ENCODE measurements around the gene SUGCT.

SUGCT gene

DNA sequence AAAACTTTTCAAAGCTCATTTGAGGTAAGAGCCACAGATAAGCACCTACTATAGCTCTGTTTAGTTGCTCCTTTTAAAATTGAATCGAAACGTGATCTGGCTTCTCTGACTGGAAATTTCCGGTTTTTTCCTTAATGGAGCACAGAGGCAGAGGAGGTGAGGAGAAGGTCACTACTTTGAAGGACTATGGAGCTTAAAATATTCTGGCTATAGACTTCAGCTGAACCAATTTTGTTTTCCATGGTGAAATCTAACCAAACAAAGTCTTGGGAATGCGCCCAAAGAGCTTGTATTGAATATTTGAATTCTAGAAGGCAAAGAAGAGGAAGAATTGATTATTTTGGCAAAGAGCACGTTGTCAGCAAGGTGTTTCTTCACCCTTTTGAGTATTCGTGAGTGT, 711.1 kb downstream of the SUGCT start:
- DNase-seq, result no peak

DNA sequence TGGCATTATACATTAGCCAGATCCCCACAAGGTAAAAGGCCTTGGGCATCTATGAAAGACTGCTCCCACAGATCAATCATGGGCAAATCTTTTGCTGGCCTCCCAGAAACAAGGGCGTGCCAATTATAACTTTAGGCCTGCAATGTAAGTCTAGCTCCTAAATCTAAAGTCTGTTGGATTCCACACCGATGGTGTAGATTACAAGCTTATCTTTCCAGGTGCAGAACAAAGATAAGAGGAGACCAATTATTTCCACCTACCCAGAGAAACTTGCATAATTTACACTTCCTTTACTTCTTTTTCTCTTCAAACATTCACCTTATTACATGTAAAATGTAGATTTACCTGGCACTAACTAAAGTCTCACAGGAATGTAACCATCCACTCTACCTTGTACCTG, 713.1 kb downstream of the SUGCT start:
- no peak for DNase-seq

DNA sequence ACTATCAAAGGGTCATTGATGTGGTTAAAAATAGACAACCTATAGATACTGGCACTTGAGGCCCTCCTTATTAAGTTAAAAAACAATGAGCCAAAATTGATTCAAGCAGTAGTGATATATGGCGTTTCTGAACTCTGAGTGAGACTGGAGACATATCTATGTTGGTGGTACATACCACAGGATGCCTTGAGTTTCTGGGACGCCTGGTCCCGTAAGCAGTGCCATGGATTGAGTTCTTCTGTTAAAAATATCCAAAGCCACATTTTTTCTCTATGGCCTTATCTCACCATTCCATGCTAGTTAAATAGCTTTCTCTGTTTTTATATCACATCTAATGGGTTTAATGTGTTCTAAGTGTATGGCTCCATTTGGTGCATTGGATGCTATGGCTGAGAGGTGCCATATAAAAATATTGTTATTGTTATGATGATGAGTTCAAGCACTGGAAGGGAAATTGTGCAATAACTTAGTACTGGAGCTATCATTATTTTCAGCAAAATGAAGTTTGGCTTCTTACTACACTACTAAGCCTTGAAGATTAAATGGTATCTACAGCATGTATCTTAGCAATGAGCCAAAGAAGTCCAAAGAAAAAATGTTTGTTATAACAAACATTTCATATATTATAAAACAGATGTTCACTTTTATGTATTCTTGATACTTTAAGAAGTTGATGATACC, 713.9 kb downstream of the SUGCT start:
- no peak for DNase-seq

DNA sequence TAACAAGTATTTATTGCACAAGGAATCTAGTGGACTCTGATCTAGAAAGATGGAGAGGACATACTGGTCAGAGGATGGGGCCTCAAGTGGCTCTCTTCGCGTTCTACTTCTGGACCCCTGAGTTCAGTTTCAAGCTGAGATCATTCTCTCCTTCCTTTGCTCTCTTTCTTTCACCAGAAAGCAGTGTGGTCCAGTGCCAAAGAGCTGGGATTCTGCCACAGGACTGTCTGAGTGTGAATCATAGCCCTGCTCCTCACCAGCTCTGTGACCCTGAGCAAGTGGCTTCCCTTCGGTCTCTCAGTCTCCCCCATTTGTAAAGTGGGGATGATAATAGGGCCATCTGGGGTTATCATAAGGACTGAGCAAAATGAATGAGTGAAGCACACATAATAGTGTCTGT, 715.2 kb downstream of the SUGCT start:
- no peak for DNase-seq

DNA sequence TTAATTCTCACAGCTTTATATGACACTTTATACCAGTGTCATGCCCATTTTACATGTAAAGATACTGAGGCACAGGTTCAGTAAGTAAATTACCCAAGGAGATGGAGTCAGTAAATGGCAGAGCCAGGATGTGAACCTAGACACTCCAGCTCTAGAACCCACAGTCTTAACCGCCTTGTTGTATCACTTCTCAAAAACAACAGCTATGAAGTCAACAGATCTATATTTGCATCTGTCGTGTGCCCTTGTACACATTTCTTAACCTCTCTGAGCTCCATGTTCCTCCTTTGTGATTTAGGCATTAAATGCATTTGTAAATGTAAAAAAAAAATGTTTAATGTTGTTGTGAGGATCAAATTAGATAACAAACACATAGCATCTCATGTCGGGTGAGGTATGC, 716.2 kb downstream of the SUGCT start:
- no peak for DNase-seq

DNA sequence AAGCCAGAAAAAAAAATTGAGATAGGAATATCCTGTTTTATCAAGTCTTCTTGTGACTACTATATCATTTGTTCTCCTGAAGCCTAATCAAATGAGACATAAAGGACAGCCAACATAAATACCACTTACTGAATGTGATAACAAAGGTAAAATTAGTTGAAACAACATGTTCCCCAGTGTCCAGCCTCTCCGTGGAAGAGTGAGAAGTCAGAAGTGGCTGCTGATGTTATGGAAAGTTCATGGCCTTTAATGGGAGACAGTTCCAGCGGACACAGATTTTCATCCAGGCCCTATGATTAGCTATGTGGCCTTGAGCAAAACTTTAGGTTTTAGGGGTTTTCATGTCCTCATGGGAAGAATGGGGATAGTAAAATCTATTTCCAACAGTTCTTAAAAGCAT, 724.3 kb downstream of the SUGCT start:
- DNase-seq, result no peak

DNA sequence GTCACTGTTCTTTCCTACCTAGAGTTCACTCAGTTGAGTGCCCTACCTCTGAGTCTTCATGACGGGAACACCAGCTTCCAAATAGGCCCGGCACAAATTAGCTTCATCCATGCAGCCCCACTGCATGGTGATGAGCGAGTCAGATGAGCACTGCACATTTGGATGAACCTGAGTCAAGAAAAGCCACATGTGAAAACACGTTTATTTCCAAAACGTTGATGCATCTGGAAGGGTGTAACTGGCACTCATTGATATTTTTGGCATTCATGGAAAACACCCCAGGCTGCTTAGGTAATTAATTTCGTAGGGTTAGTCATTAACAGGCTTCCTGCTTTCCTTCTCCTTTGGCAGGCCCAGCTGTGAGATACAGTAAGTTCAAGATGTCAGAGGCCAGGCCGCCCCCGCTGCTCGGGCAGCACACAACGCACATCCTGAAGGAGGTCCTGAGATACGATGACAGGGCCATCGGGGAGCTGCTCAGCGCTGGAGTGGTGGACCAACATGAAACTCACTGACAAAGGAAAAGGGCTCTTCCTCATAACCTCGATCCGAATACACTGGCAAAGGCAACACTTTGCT, 725.2 kb downstream of the SUGCT start:
- DNase-seq, result no peak

DNA sequence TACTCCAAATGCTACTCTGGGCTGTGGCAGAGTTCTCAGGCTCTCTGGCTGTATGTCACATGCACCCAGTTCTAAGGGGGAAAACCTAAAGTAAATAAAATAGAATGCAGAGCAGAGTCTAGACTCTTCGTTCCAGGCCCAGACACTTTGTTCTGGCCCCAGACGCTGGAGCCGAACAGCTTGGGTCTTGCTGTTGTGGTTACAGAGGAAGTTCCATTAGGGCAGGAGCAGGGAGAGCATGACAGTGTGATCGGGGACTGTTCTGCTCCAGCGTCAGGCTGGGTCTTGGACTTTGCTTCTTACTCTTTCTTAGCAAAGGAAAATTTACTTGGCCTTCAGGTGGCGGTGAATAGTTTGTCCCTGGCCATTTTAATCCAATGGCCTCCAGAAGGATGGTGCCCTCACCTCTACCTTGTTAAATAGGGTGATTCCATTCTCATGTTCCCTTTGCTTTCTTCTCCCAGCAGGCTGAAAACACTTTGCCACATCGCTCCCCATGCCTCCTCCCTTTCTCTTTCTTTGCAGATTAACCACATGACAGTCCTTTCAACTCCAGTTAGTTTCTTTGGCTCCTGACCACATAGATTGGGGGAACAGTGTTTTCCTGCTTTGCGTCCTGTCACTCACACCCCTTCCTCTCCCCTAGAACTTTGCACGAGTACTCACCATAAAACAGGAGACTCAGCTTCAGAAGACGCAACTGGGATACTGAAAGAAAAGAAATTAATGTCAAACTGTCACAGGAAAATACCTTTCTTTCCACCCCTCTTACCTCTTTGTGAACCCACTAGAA, 730.8 kb downstream of the SUGCT start:
- DNase-seq, result no peak

DNA sequence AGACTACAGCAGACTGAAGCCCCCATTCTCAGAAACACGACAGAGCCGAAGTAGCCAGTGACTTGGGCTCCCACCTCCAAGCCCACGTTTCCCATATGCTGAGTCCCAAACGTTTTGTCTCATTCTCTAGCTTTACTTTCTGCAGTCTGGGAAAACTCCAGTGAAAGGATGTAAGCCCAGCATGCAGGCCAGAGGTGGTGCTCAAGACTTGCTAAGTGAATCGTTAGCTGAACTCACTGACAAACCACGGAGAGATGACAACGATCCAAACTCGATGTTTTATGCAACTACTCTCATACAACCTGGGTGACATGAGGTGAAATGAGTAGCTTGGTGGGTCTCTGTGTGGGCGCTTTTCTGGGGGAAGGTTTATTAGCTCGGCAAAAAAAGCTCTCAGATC, 731.8 kb downstream of the SUGCT start:
- no peak for DNase-seq

DNA sequence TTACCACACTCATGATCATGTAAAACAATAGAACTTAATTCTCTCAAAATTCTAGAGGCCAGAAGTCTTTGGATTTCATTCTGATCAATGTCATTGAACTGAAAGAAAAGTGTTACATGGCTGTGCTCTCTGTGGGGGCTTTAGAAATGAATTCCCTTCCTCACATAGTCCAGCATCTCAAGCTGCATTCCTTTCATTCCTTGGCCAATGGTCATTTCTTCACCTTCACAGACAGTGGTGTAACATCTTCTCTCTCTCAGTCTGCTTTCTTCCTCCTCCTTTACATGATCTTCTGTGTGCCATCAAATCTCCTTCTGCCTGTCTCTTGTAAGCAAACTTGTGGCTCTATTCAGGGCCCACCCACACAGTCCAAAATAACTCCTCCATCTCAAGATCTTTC, 735.3 kb downstream of the SUGCT start:
- no peak for DNase-seq

DNA sequence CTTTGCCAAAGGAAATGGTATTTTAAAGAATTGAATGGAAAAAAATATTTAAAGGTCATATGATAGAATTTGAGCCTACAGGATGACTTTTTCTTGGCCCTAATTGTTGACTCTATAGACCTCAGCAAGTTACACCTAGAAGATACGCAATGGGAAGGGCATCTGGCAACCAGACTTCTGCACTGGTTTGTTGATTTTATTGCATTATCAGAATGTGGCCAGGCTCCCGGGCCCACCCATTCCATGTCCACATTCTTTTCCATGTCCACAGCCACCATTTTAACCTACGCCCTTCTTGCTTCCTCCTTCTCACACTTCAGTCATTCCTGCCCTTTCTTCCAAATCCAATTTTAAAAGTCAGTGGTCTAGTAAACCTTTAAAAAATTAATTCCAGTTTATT, 738.4 kb downstream of the SUGCT start:
- DNase-seq, result no peak

DNA sequence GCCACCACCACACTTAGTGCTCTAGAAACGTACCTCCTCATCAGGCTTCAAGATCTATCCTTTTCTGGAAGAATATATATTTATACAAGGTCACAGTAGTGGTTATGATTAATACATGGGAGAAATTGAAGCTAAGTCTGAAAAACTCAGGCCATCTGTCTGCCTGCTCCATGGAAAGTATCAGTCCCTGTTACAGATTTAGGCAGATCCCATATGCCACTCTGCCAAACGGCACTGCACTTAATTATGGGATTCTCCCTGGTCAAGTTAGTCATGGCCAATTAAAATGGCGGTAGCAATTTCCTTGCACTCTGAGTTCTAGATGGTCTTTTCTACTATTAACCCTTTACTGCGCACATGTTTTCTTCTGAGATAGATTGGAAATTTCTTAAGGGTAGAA, 740.0 kb downstream of the SUGCT start:
- no peak for DNase-seq

DNA sequence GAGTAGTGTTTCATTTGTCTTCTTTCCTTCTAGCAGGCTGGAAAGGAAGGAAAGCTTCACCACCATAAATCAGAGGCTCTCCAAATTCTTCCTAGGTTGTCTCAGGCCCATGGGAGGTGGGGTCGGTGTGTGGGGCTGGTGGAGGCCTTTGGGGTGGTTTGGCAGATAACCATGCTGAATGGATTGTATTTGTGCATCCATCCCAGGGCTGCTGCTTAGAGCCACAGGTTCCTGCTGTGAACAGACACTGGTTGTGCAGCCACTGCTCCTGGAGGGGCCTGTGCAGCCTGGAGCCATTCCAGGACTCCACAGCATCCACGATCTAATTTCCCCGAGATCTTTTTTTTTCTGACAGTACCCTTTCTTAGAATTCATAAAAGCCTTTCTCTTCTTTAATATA, 741.8 kb downstream of the SUGCT start:
- no peak for DNase-seq

DNA sequence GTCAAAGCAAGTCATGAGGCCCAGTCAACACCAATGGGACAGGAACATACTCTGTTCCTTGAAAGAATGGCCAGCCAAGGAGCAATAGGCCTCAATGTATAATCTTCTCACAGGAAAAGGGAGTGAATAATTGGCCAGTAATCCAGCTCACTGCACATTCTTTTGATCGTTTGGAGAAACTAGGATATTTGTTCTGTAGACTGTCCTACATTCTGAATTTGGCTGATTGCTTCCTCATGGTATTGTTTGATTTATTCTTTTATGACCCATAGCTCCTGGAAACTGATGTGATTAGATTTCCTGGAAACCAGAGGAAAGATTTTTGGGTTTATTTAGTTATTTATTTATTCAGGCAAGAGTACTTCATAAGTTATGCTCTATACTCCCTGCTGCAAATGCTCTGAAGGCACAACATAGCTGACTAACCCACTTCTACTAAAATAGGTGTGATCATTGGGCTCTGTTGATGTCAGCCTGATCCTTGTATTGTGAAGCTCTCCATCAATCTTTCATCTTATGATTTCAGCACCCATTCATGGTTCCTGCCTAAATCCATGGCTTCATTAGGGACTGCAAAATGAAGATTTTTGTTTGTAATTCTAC, 745.2 kb downstream of the SUGCT start:
- no peak for DNase-seq

DNA sequence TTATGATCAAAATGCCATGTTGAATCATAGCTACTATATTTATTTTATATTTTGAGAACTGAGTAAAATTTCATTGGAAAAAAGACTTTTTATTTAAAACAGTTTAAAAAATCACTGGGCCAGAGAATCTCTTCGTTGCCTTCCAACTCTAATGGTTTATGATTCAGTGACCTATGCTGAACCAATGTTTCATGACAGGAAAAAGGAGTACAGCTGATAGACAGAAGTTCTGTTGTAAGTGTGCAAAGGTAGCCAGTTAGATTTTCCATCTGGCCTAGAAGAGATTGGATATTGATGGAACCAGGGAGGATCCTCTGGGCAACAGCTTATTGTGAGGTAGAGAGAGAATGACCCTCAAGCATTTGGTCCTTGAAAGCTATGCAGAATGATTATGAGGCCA, 745.8 kb downstream of the SUGCT start:
- DNase-seq, result no peak

DNA sequence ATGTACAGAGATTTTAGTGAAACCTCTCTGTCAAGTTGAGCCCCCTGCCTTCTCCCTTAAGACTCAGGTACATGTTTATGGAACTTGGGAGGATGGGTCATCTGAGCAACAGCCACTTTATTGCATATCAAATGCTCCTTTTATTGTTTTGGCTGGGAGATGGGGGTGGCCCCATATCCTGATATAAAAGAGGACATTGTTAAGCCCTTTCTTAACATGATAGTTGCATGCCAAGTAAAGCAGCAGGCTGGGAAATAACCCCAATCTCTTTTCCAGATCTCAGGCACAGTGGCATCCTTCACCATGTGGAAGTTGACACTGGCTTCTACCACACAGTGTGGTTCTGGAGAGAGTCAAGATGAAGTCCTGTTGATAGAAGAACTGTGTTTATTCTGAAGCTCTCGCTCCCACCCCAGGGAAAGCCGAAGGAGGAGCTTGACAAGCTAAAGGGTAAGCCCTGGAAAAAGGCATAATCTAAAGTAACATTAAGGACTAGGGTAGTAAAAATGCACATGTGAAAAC, 746.7 kb downstream of the SUGCT start:
- DNase-seq, result no peak

DNA sequence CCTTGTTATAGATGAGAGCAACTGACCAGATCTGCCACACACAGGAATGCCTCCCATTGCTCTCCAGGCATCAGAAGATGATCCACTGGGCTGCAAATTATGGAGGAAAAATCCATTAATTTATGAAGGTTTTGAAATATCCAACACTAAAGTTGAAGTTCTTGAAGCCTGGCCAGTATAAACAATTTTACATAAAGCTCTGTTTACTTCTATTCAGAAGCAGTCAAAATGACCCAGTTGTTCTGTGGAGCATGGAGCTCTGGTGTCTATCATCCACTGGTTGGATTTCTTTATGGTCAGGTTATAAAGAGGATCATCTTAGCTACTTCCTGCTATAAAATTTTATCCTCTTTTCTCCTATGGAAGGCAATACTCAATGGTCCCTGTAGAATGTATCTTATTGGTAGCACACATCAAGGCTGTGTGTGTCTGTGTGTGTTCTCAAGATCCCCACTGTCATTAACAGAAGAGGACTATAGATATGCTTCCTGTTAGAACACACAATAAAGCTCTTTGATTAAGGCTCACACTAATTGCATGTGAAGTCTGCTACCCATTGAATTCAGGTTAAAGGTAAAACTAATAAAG, 747.4 kb downstream of the SUGCT start:
- DNase-seq, result no peak

DNA sequence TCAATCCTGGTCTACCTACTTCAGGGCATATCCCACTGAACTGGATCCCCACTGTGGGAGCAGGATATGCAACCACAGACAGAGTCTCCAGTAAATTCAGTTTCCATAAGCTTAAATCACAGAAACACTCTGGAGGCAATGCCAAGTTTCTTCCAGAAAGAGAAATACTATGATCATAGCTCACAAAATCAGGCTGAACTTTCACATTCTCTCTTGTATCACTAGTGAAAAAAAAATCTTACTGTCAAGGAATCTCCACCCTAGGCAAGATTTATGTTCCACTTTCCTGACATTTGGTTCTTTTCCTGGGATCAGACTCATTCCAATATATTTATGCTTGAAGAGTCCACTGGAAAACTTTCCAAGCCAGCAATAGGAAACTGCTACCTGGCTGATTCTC, 749.0 kb downstream of the SUGCT start:
- no peak for DNase-seq

DNA sequence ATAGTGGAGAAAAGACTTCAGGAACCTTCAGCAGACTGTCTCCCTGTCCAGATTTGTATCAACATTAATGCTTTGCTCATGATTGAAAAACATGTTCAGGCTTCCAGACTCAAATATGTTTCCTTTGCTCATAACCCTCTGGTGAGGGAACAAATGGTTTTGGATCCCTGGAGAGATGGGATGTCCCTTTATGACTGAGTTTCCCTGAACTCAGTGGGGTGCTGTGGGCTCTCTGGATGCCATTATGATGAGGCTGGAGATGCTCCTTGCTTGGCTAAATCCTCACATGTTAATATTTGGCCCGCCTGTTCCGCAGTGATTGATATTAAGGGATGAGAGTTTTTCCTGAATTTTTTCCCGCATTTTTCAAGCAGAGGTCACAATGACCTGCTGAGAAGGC, 749.4 kb downstream of the SUGCT start:
- DNase-seq, result no peak

DNA sequence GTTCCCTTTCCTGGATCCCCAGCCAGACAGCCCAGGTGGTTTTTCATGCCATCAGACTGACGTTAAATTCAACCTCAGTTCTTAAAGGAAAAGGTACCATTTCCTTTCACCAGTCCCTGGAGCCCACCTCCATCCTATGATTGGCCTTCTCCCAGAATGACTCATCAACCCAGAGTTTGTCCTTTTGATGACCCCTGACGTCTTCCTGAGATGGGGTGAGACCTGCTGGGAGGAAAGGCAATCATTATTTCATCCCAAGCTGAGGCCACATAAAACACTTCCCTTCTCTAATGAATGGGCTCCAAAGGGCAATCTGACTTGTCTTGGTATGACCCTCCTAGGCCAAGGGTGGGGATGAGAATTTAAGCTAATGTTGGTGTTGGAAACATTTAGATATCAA, 750.7 kb downstream of the SUGCT start:
- no peak for DNase-seq

DNA sequence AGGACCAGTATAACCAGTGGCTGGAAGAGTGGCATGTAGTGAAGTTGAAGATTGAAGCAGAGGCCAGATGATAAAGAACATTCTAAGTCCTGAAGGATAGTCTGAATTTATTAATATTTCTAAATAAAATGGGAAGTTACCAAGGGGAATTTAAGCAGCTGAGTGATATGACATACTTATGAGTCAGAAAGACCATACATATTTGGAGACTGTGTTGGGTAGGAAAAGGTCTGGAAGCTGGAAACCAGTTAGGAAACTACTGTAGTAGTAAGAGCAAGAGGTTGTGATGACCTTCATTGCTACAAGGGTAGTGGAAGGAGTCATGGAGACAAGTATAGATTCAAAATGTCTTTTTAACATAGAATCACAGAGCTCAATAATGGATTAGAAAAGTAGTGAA, 752.3 kb downstream of the SUGCT start:
- no peak for DNase-seq

DNA sequence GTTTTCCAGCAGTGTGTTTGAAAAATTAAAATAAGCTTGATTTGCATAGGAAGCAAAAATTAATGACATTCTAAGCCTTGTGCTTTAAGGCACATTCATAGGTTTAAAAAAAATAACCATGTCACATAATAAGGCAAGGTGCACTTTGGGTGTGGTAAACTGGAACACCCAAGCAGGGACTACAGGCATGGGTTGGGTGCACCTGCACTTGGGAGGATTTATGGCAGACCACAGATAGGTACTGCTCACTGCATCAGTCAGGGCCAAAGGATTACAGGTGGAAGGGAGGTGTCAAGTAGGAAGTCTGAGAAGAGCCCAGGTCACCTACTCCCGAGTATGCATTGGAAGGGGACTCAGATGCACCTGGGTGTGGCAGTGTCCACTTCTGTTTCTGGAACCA, 753.7 kb downstream of the SUGCT start:
- no peak for DNase-seq

DNA sequence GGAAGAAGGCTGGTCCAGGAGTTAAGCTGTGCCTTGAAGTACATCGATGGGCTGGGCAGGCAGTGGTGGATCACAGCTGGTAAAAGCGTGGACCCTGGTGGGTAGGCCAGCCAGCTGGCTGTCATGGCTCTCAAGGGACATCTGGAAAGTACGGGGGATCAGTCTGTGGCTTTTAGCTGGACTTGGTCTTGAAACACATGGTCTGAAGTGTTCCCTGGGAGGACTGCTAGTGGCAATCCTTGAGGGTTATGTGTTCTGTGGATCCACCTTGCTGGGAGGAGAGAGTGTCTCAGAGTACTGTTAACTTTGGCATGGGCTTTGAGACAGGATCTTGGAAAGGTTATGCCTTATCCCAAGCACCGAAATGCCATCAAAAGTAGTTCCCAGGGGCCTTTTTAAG, 754.3 kb downstream of the SUGCT start:
- no peak for DNase-seq

All from NCI-H187 (cell line).